ENCODE measurements around the gene SPOCK2. TPM values are rescaled to one million over a fixed set of nuclear protein-coding genes. Genes with fewer than 3 reads are reported as not detected.

SPOCK2 gene
- total RNA-seq, 1 donor from 2014 or later: 63.7 TPM

DNA sequence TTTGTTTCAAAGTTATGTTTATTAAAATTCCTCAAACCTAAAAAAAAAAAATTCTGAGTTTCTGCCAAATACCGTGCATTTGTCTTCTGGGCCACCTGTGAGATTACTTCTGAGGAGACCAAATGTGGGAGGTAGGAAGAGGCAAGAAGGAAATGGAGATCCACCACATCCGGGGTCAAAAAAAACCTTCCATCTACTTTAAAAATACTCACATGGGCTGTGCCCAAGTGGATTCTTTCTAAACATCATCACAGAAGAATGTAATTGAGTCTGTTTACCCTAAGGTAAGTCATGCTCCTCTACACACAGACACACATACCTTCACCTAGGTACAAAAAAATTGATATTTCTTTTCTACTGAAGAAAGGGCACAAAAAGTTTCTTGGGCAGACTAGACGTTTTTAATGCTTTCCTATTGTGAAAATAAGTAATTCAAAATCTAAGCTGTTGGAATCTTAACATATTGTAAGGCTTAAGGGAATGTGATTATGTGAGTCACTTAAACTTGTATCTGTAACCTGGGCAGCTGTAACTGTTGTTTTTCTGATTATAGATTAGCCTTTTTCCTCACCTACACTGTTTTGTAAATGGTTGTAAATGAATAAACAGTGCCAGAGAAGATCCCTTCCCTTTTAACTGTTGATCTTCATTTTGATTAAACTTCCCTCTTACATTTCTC is 19.1 kb upstream of the SPOCK2 start:
- no peak overlapping the region for H3K4me3 ChIP-seq (ENCODE audit: low read depth, low read length)
- DNase-seq (ENCODE audit: low read depth): peak; percentile 67
- TF ChIP-seq, protein P1, sequence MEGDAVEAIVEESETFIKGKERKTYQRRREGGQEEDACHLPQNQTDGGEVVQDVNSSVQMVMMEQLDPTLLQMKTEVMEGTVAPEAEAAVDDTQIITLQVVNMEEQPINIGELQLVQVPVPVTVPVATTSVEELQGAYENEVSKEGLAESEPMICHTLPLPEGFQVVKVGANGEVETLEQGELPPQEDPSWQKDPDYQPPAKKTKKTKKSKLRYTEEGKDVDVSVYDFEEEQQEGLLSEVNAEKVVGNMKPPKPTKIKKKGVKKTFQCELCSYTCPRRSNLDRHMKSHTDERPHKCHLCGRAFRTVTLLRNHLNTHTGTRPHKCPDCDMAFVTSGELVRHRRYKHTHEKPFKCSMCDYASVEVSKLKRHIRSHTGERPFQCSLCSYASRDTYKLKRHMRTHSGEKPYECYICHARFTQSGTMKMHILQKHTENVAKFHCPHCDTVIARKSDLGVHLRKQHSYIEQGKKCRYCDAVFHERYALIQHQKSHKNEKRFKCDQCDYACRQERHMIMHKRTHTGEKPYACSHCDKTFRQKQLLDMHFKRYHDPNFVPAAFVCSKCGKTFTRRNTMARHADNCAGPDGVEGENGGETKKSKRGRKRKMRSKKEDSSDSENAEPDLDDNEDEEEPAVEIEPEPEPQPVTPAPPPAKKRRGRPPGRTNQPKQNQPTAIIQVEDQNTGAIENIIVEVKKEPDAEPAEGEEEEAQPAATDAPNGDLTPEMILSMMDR (conservative IDR thresholded peaks at IDR 0.05; ENCODE audit: low read depth, low read length): no peak

DNA sequence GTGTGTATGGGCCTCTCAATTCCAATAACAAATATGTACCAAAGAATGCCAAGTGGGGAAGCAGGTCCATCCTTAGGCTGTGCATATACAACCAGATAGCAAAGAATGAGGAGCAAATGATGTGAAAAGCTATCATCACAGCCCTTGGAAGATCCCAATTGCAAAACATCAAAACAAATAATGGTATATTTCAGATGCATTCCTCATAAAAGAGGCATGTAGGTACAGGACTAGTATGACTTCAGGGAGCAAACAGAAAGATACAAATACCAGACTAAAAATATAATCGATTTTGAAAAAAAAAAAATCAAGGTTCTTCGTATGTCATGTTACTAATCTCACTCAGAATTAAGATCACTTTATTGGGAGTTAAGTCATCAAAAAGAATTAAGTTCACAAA is 18.5 kb upstream of the SPOCK2 start:
- TF ChIP-seq, protein P1 (conservative IDR thresholded peaks at IDR 0.05; ENCODE audit: low read depth, low read length): no peak
- no peak overlapping the region for H3K4me3 ChIP-seq (ENCODE audit: low read depth, low read length)
- DNase-seq (ENCODE audit: low read depth): no peak

DNA sequence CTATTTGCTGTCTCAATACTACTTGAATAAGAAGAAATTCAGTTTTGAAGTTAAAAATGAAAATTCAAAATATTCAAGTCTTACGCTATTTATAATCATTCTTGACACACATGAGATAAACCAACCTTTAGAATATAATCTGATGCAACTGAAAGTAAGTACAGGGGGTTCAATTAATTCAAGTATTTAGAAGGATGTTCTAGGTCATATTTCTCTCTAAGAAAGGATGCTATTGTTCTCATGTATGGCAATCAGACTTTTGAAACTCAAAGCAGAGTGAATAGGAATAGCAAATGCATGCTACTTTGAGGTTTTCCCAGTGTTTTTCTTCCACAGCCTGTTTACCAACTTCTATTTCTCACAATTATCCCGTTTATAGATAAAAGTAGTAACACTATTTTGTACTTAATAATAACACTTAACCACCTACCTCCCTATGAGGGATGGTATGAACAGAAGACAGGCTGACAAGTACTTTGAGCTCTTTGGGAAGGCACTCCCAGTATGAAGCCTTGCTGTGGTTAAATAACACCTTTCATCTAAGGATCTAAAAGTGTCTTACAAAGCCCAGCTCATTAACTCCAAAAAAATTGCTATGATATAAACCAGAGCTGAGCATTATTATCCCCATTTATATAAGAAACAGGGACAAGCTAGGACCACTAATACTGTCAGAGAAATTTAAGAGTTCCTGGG is 18.0 kb upstream of the SPOCK2 start:
- H3K4me3 ChIP-seq (ENCODE audit: low read depth, low read length): no peak overlapping the region
- DNase-seq (ENCODE audit: low read depth): no peak
- TF ChIP-seq, protein P1 (conservative IDR thresholded peaks at IDR 0.05; ENCODE audit: low read depth, low read length): no peak

DNA sequence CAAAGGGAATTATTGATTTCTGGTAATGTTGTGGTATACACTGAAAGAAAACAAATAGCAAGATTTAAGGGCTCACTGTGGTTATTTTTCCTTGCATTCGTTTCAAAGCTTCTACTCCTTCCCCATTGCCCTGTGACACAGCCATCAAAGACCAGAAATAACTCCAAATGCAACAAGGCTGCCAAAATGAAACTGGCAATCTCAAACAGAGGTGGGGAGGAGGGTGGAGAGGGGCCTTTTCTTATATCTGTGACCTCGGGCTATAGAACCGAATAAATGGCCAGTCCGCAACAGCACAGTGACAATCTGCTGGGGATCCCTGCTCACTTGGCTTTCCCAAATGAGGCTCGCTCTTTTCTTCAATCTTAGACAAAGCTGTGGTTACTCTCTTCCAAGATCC is 17.4 kb upstream of the SPOCK2 start:
- no peak overlapping the region for H3K4me3 ChIP-seq (ENCODE audit: low read depth, low read length)
- no peak for DNase-seq (ENCODE audit: low read depth)
- TF ChIP-seq, protein P1 (conservative IDR thresholded peaks at IDR 0.05; ENCODE audit: low read depth, low read length): no peak

DNA sequence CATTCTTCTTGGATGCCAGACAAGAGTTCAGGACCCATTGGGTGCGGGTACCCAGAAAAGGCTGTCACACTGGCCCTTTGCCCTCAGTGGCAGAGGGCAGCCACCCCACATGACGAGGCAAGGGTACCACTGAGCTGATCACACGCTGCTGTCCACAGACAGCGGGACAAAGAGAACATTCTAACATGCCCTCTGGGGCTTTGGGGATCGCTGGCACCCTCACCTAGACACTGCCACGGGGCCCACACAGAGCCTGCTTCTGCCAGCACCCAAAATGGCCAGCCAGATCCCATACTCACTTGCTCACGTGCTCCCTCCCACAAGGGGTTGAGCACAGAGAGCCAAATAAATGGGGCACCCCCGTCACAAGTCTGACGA is 16.7 kb upstream of the SPOCK2 start:
- no peak overlapping the region for H3K4me3 ChIP-seq (ENCODE audit: low read depth, low read length)
- TF ChIP-seq, protein P1 (conservative IDR thresholded peaks at IDR 0.05; ENCODE audit: low read depth, low read length): no peak
- no peak for DNase-seq (ENCODE audit: low read depth)

DNA sequence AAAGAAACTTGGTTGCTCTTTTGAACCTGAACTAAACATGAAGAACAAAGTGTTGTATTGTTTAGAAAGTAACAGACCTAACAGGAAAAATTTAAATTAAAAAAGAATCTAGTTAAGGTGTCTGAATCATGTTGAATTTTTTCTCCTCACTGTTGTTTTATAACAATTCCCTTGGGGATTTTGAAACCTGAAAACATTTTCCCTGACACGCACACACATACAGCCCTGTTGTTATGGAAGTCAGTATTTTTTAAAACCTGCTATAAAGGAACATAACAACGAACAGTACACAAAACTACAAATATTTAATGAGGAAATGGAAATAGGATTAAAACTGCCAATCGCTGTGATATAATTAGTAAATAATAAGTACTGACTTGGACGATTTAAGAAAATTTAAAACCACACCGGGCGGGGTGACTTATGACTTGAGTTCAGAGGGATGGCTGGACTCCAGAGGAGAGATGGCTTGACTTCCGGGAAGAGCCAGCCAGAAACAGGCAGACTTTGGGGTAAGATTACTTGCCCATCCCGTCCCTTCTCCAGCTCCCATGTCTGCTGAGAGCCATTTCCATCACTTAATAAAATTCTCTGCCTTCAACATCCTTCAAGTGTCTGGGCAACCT is 16.2 kb upstream of the SPOCK2 start:
- no peak overlapping the region for H3K4me3 ChIP-seq (ENCODE audit: low read depth, low read length)
- no peak for DNase-seq (ENCODE audit: low read depth)
- TF ChIP-seq, protein P1 (conservative IDR thresholded peaks at IDR 0.05; ENCODE audit: low read depth, low read length): no peak
